ENCODE measurements around the gene CHEK2.

DNA sequence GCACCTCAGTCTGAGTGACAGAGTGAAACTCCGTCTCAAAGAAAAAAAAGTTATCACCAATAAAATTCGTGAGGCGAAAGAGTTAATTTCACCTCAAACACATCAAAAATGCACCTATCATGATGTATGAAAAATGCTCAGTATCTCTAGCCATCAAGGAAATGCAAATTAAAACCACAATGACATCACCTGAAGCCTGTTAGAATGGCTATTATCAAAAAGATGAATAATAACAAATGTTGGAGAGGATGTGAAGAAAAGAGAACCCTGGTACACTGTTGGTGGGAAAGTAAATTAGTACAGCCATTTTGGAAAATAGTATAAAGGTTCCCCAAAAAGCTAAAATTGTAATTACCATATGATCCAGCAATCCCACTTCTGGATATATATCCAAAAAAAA lies 23.6 kb downstream of the CHEK2 start:
- TF ChIP-seq POLR2A (IDR thresholded peaks at IDR 0.05; ENCODE audit: low read depth, low read length) = no peak
- TF ChIP-seq SIX5 (IDR thresholded peaks at IDR 0.05; ENCODE audit: low read depth, low read length, severe bottlenecking) = no peak
- TF ChIP-seq CBFB (IDR thresholded peaks at IDR 0.05; ENCODE audit: low read depth) = no peak
- TF ChIP-seq POU2F2 (IDR thresholded peaks at IDR 0.05; ENCODE audit: borderline replicate concordance, low read depth, low read length) = no peak

Measured in GM12878 (cell line).